ENCODE measurements around the gene KCNIP2.
A peak's percentile ranks its signal among the peaks of the same experiment; 100 is the strongest.

KCNIP2 gene

GRCh38 chr10:101851411-101852116 lies 8.0 kb upstream of the KCNIP2 start:
- DNase-seq (ENCODE audit: low read depth), result no peak

- DNase-seq (ENCODE audit: low read depth), result no peak
These were observed 7.1 kb upstream of the KCNIP2 start for GRCh38 chr10:101850749-101851148.

GRCh38 chr10:101848894-101849351 lies 5.3 kb upstream of the KCNIP2 start:
- no peak for DNase-seq (ENCODE audit: low read depth)

GRCh38 chr10:101848408-101848807 lies 4.8 kb upstream of the KCNIP2 start:
- no peak for DNase-seq (ENCODE audit: low read depth)

- no peak for DNase-seq (ENCODE audit: low read depth)
These were observed 2.3 kb upstream of the KCNIP2 start for GRCh38 chr10:101845893-101846292.

- no peak for DNase-seq (ENCODE audit: low read depth)
These were observed 1.8 kb downstream of the KCNIP2 start for GRCh38 chr10:101841826-101842225.

- DNase-seq (ENCODE audit: low read depth), result peak; percentile 65
These were observed 2.7 kb downstream of the KCNIP2 start for GRCh38 chr10:101840741-101841453.

GRCh38 chr10:101840102-101840684 lies 3.4 kb downstream of the KCNIP2 start:
- DNase-seq (ENCODE audit: low read depth), result no peak

- DNase-seq (ENCODE audit: low read depth), result no peak
These were observed 4.1 kb downstream of the KCNIP2 start for GRCh38 chr10:101839416-101840063.

GRCh38 chr10:101839002-101839401 lies 4.6 kb downstream of the KCNIP2 start:
- no peak for DNase-seq (ENCODE audit: low read depth)

GRCh38 chr10:101838416-101838970 lies 5.1 kb downstream of the KCNIP2 start:
- DNase-seq (ENCODE audit: low read depth), result no peak

- no peak for DNase-seq (ENCODE audit: low read depth)
These were observed 5.9 kb downstream of the KCNIP2 start for GRCh38 chr10:101837748-101838147.

GRCh38 chr10:101835362-101835761 lies 8.2 kb downstream of the KCNIP2 start:
- DNase-seq (ENCODE audit: low read depth), result no peak

GRCh38 chr10:101834341-101834740 lies 9.3 kb downstream of the KCNIP2 start:
- no peak for DNase-seq (ENCODE audit: low read depth)

- no peak for DNase-seq (ENCODE audit: low read depth)
These were observed 10.1 kb downstream of the KCNIP2 start for GRCh38 chr10:101833466-101833865.

GRCh38 chr10:101832325-101832771 lies 11.3 kb downstream of the KCNIP2 start:
- no peak for DNase-seq (ENCODE audit: low read depth)

GRCh38 chr10:101831169-101831811 lies 12.3 kb downstream of the KCNIP2 start:
- DNase-seq (ENCODE audit: low read depth), result no peak

- peak; percentile 85 for DNase-seq (ENCODE audit: low read depth)
These were observed 13.1 kb downstream of the KCNIP2 start for GRCh38 chr10:101830322-101831168.

GRCh38 chr10:101829561-101830315 lies 13.9 kb downstream of the KCNIP2 start:
- no peak for DNase-seq (ENCODE audit: low read depth)

Measured in activated T-cell treated with anti-CD3 and anti-CD28 coated beads for 24 hours (primary cell).